Activated CD4-positive, alpha-beta T cell treated with anti-CD3 and anti-CD28 coated beads, Interleukin-10, Interleukin-2, amounts not matched to agents 100 ng/mL and 50 ng/mL, durations not matched to agents 16 hours and 8 hours (primary cell): Measurements from ENCODE around the gene RNASE8.

ENCODE experiments used
- DNase-seq: peaks from one replicate; pipeline ENCODE4 v3.0.0-alpha.2; 2020

The RNASE8 gene

DNA sequence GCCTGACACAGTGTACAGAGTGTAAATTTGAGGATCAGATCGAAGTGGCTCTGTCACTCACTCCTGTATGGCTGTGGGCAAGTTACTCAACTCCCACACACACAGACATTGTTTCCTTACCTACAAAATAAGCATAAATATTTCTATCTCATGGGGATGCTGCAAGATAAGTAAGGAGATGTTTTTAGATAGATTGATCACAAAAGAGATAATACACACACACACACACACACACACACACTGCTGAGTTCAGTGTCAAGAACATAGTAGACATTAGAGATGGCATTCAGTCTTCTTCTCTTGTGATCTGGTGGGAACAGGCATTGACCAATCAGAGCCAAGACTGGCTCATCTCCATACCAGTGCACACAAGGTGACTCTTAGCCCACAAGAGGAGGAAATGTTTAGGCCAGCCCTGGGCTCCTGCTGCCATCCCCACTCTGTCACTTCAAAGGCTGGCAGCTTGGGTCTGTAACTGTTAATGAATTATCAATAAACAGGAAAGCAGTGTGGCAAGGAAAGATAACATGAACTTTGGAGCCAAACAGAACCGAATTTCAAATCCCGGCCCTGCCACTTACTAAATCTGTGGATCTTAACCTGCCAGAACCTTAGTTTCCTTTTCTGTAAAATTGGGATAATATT is 3.4 kb upstream of the RNASE8 start:
- DNase-seq: peak; percentile 17

DNA sequence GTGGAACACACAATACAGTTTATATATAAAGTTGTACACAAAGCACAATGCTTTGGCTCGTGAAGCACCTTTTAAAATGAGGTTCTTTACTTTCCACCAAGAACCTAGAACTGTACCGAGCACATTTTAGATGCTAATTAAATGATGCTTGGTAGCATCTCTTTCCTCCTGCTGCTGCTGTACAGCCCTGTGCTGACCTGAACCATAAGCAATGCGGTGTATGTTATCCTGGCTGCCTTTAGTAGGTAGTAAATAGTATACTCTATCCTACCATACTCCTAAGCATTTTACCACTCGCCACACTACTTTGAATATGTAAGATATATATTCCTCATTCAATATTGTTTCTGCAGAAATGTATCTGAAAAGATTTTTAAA is 2.9 kb upstream of the RNASE8 start:
- DNase-seq: no peak

DNA sequence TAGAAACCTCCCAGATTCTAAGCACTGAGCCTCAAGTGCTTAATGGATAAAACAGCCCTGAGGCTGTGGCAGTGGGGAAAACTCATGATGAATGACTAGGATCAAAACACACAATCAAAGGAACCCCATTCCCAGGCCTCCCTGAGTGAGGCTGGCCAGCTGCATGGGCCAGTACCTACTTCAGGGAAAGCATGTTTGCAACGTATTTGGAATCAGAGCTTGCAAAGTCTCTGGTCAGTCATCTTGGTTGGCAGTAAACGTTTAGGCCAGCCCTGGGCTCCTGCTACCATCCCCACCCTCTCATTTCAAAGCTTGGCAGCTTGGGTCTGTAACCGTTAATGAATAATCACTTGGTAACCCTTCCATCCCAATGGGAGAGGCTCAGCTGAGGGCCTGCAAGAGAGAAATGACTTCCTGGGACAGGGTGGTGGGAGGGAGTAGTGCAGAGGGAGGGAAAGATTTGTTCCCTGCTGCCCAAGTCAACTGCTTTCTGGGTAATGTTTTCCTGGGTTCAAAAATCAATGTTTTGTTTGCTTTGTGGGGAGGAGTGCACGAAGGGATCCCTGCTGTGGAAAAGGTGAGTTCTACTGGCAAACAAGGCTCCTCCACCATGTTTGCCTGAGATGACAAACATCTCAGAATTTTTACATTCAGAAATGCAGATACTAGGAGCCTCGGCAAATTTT is 2.0 kb upstream of the RNASE8 start:
- DNase-seq: no peak

DNA sequence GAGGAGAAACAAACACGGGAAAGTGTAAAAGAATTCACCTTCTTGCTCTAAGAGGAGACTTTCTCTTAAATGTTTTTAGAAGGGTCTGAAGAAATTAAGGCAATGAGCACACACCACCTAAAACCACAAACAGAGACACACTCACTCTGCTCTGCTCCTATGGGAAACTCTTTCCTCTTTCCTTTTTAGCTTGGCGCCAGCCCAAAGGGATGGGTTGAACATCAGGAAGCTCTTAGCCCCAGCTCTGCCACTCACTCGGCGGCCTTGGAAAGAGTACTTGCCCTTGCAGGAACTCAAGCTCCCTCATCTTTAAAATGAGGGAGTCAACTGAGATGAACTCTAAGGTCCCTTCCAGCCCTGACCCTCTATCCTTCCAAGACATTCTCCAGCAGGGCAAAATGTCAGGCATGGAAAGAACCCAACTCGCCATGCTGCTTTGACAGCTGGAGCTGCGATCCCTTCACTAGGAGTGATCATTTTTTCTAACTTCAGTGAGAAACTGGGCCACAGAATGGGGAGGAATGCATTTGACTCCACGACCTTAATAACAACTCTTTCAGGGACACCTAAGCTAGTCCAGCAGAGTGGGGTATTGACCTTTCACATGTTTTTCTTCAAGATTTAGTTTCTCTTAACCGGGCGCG is 980 bp upstream of the RNASE8 start:
- no peak for DNase-seq

DNA sequence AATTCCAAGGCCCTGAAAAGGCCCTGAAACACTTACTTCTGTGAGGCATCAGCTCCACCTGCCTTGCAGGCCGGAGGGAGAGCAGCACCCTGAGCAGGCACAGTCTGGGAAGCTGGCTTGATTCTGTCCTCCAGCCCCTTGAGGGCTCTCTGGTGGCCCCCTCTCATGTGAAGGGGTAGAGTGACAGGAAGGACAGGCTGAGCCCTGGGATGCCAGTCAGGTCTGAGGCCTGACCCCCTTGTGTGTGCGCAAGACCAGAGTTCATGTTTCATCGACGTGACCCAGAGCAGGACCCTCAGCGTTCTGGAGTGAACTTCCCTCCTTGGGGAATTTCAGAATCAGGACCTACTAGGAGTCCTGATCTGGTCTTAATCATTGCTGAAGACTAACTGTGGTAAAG is 1.3 kb downstream of the RNASE8 start:
- no peak for DNase-seq

DNA sequence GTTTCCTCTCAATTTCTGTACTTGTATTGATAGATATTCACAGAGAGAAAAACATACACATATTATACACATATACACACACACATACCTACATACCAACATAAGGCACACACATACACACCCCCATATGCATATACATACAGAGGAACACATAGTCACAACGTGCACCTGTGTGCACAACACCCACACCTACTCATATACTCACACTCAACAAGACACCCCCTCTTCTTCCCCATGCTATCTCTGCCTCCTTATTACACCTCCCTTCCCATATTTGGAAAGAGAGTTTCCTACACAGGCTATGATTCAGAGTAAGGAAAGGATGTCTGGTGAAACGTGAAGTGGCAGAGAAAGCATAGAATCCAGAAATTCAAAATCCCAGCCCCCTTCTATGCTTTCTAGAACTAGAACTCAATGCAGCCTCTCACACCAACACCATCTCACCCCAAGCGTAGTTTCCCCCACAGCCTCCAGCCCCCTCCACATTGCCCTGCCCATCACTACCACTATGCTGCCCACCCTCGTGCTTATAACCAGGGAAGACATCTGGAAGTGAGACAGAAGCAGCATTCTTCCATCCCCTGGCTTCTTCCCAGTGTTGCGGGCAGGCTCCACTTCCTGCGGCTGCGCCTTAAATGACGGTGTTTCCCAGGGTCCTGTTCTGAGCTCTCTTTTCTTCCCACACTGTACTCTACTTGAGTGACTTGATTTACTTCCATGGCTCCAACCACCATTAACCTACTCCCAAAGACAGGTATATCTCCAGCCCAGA is 2.4 kb downstream of the RNASE8 start:
- no peak for DNase-seq

DNA sequence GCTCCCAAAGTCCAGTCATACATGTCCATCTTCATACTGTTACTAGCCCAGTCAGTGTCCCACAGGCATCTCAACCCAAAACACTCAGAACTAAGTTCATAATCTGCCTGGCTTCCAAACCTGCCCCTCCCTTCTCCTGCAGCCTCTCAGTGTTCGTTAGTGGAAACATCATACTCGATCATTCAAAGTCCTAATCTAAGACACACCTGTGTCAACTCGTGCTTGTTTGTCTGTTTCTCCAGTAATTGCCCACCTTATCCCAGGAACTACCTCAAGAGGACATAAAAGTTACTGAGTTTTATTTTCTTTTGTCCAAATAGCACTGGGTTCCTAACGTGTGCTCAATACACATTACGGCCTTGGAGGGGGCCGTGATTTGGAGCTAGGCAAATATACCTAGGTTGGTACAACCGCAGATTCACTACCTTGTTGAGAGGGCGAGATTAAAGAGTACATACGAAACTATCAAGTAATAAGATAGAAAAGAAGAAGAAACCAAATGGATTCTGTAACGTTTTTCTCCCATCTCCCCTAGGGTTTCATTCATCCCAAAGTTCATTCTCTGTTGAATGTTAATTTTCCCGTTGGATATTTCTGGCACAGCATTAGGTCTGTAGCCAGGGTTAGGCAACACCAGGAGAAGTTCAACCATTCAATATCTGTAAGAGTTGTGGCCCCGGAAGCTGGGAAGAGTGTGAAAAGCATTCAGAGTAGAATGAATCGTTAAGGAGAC is 3.2 kb downstream of the RNASE8 start:
- DNase-seq: no peak

DNA sequence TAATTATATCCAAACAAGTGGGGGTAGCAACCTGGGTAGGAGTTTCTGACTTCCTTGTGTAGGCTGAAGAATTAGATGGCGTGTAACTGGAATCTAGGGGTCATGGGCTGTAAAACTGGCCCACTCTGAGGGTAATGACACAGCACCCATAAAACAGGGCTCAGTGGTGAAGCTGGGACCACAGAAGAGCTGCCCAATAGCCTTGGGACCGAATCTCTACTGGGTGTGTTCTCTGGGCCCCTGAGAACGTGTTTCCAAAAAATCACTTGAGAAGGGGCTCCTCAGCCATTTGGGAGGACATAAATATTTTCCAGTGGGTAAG is 3.7 kb downstream of the RNASE8 start:
- no peak for DNase-seq

DNA sequence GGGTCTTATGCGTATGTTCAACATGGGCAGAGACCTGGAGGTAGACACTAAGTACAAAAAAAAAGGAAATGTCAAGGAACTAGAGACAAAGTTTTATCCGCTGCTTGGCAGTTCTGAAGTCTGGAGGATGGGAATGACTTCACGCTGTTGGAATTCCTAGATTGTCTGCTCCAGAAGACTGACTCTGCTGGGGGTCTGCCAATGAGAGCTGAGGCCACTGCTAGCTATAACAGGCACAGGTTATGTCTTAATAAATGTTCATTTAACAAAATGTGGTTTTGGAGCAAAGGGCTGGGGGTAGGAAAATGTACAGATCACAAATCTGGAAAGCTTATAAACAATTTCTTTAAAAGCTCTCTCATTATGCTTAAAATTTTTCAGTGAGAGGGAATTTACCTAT is 5.9 kb downstream of the RNASE8 start:
- no peak for DNase-seq

DNA sequence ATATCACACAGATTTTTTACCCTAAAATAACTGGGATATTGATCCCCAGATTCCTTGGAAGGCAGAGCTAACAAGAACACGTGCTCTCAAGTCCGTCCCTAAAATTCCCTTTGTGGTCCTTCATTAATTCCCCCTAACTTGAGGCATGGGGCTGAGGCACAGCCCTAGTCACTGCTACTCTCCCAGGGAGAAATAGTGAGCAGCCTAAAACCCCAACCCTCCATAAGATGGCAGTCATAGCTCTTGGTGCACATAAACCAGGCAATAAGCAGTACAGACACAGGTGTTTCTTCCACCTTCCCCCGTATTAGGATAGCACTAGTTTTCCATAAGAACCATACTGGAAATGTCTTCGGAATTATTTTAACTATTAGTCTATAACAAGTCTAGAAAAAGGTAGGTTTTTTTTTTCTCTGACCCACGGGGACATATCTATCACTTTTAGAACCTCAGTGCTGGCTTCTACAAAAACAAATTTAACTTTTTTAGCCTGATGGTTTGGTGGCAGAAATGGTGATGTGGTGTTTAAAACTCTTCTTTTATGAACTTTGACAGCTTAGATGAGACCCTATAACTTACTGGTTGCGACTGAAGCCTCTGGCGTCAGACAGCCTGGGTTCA is 9.4 kb downstream of the RNASE8 start:
- no peak for DNase-seq

DNA sequence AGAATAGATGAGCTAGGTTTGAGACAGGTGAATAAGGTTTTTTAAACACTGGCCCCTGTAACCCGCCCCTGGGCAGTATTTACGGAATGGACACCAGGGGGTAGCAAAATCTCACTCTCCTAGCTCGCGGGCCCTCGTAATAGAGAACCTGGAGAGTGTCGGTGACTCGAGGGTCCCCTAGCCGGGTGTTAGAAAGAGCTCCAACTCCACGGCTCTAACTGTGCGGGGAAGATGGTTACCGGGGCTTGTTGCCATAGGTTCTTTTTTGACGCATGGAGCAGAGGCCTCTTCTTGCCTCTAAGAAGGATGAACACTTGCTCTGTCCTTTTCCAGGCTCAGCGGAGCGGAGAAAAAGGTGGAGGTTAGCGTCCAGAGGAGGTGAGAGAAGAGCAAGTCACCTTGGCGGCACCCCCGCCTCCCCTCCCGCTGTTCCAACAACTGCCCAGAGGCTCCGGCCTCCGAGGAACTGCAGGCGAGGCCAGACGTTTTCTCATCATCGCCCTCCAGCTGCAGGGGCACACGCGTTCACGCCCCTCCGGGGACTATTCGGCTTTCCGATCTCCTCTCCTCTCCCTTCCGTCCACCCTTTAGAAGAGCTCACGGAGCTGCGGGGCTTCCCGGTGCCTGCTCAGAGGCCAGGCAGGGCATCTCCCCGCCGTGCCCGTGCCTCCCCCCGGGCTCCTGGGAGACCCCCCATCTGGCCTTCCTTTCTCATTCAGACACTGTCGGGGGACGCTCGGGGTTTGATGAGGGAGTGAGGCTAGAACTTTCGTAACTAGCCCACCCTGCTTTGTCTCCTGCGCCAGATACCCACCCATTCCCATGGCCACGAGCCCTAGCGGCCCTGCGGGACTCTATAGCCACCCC is 11.1 kb downstream of the RNASE8 start:
- DNase-seq: peak; percentile 42

DNA sequence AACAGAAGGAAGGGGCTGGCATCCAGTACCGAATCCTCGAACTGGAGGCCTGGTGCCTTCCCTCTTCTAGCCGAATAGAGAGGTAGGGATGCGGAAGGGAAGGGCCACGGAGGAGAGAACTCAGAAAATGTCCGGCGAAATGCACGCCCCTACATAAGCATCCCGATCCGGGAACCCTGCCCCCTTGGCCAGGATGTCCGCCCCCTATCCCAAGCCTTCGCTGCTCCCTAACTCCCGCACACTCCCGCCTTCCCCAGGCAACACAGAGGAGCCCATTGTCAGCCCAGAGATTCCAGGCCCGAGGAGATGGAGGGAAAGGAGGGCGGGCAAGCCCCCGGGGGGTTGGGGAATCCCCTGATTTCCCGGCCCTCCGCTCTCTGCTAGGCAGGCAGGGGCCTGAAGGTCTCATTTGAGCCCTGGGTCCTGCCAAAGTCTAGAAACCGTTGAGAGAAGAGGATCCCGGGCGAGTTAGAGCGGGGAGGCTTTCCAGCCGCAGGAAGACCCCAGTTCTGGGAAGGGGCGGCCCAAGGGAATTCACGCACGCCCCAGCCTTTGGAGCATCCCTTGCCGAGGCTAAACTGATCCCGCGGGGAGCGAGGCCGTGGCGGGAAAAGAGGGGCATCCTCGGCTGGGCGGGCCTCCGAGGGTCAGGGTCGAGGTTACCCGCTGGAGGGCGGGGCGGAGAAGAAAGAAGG is 11.9 kb downstream of the RNASE8 start:
- DNase-seq: no peak

DNA sequence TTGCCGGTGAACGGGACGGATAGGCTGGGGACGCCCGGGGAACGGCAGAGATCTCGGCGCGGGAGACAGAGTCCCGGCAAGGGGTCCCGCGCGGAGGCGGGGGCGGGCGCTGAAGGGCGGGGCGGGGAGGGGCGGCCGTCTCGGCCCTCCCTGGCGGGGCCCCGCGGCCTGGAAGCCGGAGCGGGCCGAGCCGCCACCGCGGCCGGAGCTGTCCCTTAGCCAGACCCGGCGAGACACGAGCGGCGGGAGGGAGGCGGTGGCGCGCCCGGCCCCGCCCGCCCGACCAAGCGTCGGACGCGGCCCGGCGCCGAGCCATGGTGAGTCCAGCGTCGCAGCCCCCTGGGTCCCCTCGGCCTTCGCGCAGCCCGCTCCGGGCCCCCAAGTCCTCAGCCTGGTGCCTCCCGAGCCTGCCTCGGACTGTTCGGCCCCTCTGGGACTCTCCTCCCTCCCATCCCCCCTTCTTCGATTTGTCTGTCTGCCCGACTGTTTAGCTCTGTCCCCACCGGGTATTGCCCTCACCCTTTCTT is 12.5 kb downstream of the RNASE8 start, which contains the start of gene ARHGEF40:
Gene ARHGEF40, plus strand, starts transcription at position 222 of the 527 bp plus-strand sequence. Its CDS starts 93 bp downstream, at position 315.
- no peak for DNase-seq

DNA sequence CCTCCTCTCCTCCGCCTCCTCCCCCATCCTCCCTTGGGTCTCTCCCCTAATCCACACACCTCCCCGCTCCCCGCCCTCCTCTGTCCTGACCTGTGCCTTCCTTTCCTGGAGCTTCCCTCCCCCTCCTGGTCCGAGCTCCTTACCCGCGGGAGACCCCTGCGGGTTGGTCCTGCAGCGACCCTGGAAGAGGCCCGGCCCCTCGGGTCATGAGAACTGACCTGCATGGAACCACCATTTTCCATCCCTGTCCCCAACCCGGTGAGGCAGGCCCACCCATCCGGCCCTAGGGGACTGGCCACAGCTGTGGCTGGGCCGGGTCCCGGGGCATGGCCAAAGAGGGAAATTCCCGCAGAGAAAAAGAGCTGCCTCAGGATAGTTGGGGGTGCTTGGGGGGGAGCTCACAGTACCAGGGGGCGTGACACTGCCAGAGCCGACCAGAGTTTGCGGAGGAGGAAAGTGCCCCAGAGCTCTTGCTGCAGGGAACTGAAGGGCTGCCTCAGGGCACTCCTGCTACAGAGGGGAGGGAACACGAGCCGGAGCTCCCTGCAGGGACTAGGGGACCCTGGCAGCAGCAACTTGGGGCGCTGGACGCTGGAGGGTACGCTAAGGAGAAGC is 13.1 kb downstream of the RNASE8 start:
- no peak for DNase-seq

DNA sequence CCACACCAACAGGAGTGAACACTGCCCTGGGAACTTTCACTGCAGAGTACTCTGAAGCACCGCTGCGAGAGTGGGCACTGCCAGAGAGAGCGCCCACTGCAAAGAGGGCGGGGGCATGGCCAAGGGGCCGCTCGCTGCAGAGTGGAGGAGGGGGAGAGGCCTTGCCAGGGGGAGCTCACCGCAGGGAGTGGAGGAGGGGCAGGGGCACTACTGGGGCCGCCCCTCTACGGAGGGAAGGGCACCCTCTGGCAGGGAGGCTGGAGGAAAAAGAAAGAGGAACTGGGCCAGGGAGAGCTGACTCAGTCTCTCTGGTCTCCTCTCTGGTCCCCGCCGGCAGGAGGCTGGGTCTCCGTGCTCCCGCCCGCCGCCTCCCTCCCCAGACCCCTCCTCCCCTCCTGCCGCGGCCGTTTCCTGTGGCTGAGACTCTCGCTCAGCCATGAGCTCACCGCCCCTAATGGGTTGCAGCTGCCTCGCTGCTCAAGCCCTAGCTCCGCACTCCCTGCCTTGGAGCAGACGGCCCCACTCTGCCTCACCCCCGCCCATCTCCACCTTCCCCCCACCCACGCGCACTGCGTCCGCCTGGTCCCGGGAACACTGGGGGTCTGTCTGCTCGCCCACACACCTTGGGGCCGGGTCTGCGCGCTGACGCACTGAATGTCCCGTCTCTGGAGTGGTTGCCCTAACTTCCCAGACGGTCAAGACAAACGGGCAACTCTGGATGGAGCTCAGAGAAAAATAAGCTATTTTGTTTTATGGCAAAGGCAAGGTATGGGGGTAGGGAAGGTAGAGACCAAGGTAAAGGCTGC is 13.8 kb downstream of the RNASE8 start:
- DNase-seq: peak; percentile 71

DNA sequence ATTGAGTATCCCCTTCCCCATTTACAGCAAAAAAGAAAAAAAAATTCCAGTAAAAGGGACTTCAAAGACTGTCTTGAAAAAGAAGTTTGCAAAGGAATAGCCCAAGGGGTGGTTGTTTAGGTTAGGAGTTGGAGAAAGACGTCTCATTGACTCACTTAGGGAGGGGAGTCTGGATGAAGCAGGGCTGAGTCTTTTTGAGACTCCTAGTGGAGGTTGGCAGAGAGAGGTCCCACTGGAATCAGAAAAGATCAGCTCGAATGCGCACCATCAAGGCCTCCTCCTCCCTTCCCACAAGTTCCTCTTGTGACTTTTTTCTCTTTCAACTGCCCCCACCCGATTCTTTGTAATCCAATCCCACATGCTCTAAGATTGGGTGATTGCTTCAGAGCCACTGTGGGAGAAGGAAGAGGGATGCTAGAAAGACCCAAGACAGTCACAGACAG is 14.4 kb downstream of the RNASE8 start:
- no peak for DNase-seq

DNA sequence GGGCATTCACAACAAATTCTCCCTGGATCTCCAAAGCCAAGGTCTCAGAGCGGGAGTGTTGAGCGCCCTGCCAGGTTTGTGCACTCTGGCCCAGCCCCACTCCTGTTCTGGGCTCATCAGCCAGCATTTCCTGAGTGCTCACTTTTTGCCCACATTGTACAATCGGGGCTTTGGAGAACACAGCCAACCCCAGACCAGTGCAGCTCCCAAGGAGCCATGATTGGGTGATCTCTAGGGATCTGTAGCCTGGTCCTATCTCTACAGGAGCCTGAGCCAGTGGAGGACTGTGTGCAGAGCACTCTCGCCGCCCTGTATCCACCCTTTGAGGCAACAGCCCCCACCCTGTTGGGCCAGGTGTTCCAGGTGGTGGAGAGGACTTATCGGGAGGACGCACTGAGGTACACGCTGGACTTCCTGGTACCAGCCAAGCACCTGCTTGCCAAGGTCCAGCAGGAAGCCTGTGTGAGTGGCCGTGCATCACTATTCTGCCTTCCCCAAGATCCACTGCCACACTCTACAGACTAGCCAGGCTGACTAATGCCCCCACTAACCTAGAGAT is 15.2 kb downstream of the RNASE8 start:
- DNase-seq: no peak

DNA sequence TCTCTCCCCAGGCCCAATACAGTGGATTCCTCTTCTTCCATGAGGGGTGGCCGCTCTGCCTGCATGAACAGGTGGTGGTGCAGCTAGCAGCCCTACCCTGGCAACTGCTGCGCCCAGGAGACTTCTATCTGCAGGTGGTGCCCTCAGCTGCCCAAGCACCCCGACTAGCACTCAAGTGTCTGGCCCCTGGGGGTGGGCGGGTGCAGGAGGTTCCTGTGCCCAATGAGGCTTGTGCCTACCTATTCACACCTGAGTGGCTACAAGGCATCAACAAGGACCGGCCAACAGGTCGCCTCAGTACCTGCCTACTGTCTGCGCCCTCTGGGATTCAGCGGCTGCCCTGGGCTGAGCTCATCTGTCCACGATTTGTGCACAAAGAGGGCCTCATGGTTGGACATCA is 16.3 kb downstream of the RNASE8 start:
- no peak for DNase-seq
